GM18520 (cell line): ENCODE data around the gene PLA2G4E.

ENCODE experiments used
- ATAC-seq: cut with Tn5 transposase; IDR thresholded peaks from one replicate; pipeline ENCODE4 v1.9.1; 2021; ENCODE audit not compliant: unreplicated experiment

PLA2G4E gene

DNA sequence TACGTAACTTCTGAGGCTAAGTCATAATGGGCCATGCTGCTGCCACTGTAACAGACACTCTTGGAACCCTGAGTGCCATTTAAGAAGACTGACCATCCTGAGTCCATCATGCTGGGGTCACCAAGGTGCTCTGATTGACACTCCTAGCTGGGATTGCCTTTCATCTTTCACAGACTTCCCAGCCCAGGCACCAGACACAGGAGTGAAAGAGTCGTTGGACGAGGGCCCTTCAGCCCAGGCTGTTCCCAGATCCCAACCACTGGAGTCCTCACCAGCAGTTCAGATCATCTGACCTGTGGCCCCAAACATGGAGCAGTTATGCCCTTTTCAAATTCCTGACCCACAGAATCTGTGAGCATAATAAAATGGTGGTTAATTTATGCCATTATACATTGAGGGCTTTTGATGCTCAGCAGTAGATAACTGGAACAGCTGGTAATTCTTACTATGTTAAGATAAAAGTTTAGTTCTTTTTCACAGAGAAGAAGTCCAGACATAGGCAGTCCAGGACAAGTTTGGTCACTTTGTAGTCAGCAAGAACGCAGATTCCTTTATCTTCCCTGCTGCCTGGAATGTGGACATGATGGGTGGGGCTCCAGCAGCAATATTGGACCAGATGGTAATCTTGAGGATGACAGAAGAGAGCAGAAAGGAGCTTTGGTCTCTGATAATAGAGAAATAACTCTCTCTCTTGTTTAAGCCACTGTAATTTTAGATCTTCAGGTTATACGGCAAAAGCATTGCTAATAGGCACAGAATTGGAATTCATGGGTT lies 41.2 kb downstream of the PLA2G4E start:
- ATAC-seq = no peak

DNA sequence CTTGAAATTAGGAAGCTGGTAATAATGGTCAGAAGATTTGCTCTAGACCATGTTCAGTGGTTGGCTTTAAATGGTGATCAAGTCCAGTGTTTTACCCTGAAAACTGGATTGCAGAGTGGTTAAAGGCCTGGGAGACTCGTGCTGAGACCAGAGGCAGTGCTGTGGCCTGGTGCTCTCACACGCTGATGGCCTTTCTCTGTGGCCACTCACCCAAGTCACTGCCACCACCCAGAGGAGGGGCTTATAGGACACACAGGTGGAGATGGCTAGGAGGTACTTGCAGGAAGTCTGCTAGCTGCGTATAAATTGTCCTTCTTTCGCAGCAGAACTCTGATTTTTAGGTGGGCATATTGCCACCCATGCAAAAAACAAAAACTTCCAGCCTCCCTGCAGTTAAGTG lies 42.3 kb downstream of the PLA2G4E start:
- ATAC-seq = no peak

DNA sequence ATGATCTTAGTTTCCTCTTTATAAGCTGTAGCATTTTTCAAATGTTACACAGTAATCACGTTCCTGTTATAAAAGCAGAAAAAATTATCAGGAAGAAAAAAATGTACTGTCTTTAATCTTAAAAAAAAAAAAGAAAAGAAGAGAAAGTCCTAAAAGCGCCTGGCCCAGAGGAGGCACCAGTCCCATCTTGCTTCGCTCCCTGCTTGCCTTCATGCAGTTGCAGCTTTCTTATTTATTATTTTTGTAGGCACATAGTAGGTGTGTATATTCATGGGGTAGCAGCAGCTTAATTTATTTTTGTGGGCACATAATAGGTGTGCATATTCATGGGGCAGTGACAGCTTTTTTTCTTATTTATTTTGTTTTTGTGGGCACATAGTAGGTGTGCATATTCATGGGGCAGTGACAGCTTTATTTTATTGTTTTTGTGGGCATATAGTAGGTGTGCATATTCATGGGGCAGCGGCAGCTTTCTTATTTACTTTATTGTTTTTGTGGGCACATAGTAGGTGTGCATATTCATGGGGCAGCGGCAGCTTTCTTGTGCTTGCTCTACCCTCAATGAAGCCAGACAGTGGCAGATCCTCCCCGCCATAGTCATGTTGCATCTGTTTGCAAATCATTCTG lies 43.0 kb downstream of the PLA2G4E start:
- no peak for ATAC-seq

DNA sequence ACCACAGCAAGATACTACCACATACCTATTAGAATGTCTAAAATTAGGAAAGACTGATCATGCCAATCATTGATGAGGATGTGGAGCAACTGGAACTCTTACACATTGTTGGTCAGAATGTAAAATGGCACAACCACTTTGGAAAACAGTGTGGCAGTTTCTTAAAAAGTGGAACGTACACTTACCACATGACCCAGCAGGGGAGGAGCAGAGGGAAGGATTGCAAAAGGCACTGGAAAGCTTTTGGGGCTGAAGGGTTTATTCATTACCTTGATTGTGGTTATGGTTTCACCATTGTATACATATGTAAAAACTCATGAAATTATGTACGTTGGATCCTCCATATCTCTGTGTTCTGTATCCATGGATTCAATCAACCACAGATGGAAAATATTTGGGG lies 45.2 kb downstream of the PLA2G4E start:
- ATAC-seq = no peak

DNA sequence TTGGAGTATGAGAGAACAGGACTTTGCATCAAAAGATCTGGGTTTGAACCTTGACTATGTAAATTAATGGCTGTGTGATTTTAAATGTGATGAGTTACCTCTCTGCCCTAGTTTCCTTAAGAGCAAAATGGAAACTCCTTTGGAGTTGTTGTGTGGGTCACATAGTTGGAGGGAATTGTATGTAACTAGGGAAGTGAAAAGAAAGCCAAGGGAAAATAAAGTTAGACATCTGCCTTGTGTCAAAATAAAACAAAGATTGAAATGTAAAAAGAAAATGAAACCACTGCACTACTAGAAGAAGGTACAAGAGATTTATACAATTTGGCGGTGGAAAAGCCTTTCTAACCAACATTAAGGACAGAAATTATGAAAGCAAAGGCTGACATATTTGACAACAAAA lies 46.8 kb downstream of the PLA2G4E start:
- ATAC-seq = no peak

DNA sequence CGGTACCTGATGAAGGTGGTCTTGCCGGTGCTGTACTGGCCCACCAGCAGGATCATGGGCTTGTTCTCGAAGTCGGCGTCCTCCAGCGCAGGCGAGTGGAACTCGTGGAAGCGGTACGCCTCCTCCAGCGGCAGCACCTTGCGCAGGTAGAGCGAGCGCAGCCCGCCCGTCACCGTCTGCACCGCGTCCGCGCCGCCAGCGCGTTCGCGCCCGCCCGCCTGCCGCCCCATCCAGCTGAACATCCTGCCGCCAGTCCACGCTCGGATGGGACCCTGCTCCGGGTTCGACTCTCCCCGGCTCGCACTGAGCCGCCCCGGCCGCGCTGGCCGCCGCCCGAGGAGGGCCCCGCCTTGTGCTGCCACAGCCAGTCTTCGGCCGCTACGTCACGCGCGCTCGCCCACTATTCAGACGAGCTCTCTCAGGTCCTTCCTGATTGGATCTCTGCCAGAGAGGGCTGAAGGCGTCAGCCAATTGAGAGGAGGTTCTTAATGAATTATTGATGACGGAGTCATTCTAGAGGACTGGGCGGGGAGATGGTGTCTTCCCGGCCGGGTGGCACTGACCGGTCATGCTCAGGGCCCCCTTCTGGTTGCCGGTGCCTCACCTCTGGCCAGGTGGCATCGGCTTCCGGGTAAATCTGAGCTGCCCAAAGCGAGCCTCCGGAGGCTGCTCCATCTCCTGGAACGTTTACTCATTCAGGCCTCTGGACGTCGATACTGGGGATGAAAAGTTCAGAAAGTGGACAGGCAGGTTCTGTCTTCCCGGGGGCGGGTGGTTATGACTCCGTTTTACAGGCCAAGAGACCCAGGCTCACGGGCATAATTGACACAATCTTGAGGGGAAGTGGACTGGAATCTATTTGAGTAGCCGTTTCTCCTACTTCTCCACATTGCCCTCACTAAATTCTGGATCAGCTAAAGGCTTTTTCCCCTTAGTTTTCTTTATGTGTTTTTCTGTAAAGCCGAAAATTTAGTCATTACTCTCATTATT lies 48.3 kb downstream of the PLA2G4E start, which contains the start of gene EHD4:
Gene EHD4 (minus strand): TSS at position 305 of the 990 bp plus-strand sequence. CDS start 63 bp downstream, at position 242.
- ATAC-seq = peak; percentile 78

DNA sequence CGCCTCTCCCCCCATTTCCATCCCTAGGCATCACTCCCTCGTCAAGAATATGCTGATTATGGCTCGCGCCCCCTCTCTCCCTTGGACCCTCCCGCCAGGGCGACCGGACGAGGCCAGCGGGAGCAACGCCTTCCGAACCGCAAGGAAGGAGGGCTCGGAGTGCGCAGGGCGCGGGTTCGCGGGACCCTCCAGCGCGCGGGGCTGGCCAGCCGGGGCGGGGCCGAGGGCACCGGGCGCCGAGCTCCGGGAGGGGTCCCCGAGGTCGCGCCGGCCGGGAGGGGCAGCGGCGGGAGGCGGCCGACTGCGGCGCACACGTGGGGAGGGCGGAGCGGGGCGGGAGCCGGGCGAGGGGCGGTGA lies 49.0 kb downstream of the PLA2G4E start:
- peak; percentile 4 for ATAC-seq

DNA sequence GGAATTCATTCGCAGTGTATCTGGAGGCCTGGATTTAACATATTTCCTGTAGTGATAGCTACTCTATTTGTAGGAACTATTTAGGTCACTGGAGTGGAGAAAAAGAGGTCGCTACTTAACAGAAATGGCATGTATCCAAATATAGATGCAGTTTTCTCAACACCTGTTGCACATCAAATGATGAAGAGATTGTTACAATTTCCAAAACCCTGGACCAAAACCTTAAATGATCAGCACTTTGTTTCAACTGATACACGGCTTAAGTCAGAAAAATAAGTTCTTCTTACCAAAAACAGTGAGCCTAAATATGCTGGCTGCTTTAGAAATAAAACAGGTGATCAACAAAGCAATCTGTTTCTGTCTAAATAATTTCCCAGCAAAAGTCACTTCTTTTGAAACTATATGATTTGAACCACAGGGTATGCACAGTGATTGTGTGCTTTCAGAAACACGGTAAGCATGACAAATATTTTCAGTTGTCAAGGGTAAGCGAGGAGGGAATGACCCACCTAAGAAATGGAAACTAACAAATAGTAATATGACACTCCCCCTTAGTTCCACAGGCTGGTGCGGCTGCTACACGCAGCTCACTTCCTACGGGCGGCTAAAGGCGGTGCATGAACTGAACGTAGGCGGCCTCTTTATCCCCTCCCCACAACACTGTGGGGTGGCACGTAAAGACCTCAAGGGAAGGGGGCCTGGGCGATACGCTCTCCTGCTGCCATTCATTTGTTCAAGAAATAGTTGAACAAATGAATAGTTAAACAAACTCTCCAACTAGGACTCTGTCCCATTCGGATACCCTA lies 49.5 kb downstream of the PLA2G4E start:
- peak; percentile 29 for ATAC-seq

DNA sequence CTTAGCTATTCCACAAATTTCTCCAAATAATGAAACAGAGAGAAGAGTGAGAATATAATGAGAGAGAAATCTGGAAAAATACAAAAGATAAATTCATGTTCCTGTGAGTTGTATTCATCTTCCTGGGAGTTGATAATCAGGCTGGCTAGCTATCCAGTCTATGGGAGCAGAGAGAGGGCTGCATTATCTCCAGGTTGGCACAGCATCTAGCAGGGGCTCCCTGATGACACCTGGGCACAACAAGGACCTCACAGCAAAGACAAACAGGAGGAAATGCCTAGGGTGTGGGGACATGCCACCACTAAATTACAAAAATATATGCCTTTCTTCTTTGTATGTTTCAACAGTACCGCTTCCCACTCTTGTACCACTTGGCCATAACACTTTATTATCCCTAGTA lies 50.4 kb downstream of the PLA2G4E start:
- no peak for ATAC-seq

DNA sequence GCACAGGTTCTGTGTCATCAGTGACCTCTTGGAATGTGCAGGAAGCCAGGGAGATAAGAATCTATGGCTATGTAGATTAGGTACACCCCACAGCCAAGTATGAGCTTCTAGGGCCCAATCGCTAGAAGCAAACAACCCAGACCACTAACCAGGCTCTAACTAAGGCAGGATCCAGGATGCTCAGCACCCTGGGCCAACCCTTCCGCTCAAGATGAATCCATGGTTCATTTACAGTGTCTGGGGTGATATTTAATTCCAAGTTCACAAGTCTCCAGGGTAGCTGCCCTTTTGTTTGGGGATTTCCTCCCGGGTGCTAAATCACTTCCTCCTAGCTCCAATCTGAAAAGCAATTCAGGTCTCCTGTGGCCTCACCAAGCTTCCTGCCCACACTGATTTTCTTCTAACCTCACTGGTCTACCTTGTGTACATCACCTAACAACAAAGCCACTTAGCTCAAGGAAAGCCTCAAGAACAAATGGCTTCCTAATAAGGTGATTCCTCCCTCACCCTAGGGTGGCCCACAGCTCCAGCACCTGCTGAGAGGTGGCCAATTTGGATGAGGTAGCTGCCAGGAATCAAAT lies 50.9 kb downstream of the PLA2G4E start:
- ATAC-seq = no peak

DNA sequence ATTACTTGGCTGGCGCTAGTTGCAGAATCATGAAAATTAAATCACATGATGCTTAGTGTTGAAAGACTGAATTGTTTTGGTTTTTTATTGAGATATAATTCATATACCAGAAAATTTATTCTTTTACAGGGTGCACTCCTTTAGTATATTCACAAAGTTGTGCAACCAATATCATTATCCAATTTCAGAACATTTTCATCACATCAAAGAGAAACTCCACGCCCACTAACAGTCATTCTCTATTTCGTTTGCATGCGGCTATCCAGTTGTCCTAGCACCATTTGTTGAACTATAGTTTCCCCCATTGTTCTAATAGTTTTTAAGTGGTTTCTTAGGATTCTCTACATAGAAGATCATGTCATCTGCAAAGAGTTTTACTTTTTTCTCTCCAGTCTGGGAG lies 52.1 kb downstream of the PLA2G4E start:
- ATAC-seq = no peak

DNA sequence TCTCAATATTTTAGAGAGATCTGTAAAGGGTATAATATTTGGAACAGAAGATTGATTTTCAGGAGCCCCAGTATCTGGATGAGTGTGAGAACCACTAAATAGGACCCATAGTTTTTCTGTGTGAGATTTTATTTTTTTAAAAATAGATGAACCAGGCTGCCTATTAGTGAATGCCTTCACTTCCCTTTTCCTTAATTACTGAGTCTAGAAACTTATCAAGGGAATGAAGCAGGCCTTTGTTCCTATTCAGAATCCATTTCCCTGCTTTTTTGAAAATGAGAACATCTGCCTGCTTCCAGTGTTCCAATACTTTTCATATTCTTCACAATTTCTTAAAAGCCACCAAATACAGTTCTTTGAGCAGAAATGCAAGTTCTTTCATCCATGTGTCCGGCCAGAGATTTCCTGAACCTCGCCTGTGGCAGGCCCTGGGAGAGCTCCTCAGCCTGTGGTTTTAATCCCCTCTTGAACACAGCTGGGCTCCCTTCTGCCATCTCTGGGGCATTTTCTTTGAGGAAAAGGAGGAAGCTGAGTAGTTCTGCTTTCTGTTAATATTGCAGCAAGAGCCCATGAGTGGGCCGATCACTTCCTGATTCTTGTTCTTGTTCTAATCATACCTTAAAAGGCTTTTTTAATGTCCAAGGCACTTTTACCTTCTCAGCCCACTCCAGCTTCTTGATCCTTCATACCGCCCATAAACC lies 53.2 kb downstream of the PLA2G4E start:
- ATAC-seq = no peak

DNA sequence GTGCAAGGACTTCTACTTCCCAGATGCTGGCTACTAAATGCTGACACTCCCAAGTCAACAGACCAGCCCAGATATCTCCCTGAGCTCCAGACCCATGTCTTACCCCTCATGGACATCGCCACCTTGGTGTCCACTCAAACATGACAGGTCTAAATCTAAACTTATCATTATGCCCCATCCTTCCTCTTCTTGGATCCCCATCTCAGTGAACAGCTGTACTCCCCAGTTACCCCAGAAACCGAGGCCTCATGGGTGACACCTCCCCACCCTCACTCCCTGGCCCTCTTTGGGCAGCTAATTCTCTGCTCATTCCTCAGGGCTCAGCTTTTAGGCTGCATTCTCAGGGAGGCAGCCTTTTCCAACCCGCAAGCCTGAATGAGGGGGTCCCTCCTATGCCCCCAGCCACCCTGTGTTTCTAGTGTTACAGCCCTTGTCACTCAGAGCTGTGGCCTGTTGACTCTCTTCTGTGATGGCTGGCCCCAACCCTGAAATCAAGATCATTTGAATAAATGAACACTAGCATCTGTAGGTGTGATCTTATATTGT lies 53.8 kb downstream of the PLA2G4E start:
- no peak for ATAC-seq

DNA sequence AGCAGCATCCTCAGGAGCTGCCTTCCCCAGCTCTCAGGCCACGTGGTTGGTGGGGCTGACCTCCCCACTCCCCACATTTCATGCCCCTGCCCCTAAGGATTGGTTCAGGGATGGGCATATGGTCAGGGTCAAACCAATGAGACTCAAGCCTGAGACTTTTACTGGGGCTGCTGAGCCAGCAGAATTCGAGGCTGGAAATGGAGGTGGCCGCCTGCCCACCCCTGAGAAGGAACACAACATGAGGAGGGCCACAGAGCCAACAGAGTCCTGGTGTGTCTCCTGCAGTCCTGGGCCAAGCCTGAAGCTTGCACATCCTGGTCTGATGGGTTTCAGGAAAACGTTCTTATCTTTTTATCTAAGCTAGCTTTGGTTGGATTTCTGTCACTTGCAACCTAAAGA lies 54.4 kb downstream of the PLA2G4E start:
- ATAC-seq = no peak

DNA sequence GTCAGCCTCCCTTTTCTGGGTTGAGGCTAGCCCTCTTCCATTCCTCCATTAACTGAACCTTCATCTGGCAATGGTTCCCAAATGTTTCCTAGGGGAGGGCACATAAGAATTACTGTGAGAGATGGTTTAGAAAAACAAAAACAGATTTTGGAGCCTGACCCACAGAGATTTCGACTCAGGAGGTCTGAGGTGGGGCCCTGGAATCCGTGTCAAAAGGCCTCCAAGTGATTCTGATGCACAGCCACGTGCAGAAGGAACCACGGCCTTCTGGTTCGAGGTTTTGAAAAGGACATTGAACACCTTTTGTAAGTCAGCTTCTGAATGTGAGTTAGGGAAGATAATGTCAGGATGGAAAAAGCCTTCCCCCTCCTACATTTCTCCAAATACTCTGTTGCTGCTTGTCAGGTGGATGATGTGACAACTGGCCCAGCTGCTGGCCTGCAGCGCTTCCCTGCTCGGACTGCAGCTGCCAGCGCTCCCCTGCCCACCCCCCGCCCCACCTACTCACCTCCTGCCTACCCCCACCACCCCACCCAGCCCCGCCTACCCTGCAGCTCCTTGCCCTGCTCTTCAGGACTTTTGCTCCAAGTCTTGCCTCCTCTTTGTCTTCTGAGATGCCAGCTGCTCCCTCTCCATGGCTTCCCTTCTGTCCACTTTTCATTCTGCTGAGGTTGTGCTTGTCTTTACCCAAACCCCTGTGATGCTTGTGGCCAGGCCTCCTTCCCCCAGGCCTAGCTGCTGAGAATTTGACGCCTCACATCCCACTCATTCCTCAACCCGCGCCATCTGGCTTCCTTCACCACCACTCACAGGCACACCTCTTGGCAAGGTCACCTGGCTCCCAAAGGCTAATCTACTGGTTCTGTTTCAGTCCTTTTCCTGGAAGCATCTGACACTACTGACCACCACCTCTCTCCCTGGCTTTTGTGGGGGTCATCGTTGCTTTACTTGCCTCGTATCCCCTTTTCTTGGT lies 55.1 kb downstream of the PLA2G4E start:
- ATAC-seq = no peak

DNA sequence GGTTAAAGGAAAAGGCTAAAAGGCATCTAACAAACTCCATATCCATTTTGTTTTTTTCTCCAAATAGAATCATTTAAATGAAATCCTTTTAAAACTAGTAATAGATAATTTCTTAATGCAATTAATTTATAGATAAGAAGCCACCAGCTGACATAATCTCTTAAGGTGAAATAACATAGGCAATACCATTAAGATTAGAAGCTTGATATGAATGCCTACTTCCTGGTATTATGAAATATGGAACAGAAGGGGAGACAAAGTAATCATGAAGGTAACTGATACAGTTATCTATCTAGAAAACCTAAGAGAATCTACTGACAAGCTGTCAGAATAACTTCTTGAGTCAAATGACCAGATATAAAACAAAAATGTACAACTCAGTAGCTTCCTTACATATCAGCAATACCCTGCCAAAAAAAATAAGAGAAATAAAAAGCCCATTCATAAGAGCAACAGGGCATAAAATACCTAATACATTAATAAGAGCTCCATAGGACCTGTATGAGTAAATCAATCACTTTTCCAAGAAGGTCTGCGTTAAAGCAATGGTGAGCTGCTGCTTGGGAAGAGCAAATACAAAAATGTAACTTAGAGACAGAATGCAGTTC lies 59.1 kb downstream of the PLA2G4E start:
- ATAC-seq = no peak

DNA sequence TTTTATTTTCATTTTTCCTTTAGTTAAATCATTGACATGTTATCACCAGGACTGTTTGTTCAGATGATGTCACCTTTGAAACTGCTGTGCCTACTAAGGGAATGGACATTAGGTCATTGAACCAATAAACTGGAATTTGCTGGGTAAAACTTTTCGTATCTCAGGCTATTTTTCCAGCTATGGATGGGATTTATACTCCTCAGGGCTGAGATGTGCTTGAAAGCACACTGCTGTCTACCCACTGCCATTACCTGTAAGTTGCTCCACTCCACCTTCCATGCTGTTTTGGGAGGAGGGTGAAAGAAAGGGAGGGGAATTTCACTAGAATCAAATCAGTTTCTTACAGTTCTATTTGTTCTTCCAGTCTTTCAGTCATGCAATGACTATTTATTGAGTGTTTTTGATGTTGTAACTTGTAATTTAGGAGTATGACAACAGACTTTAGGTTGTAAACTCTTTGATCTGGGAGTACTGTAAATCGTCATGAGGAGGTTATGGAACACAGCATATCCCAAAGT lies 59.8 kb downstream of the PLA2G4E start:
- no peak for ATAC-seq

DNA sequence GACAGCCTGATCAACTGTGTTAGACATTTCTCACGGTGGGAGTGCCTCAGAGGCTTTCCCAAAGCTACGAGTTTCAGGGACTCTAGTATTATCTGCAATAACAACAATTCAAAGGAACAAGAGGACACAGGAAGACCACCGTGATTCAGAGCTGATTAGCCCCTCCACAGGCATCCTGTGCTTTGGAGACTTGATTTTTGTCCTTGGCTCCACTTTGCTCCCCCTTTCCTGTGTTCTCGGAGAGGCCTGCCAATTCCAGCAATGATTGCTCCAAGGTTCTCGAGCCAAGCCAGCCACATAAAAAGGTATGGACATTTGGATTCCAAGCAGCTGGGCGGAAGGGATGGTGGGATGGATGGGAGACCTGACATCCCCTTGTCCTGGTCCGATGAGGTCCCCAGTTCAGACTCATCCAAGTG lies 62.8 kb downstream of the PLA2G4E start:
- ATAC-seq = no peak
